Transverse colon (tissue), 4 donors: ENCODE measurements around the gene PI4K2A. TPM values are rescaled to one million over a fixed set of nuclear protein-coding genes. Genes with fewer than 3 reads are reported as not detected.
"Not testable (repeated sequence)": the region's sequence is repeated elsewhere in the genome, so short reads cannot be mapped to it uniquely, and the experiment has no call there.

Experiments
- DNase-seq: peaks from one replicate; pipeline ENCODE4 v3.0.0-alpha.2; 2019
- H3K27ac ChIP-seq, 4 donors: fragments of 200-600 bp; sonication (generic); 2 replicates each; pipeline ENCODE4 v1.5.1; 2016 to 2018; ENCODE audit warnings: inconsistent platforms in 4 of 4
- H3K27me3 ChIP-seq: fragments of 200-600 bp; sonication (generic); 2 replicates; pipeline ENCODE4 v1.5.1; 2017; ENCODE audit warnings: inconsistent platforms
- H3K36me3 ChIP-seq, 4 donors: fragments of 200-600 bp; sonication (generic); 2 replicates each; pipeline ENCODE4 v1.5.1; 2017 to 2019; ENCODE audit warnings: inconsistent platforms in 4 of 4
- H3K4me1 ChIP-seq, 4 donors: fragments of 200-600 bp; sonication (generic); 2 replicates each; pipeline ENCODE4 v1.5.1; 2017 to 2020; ENCODE audit warnings: inconsistent platforms in 4 of 4
- H3K4me3 ChIP-seq, 4 donors: fragments of 200-600 bp; sonication (generic); 1 replicate in 1 of 4; 2 replicates in 3 of 4; pipeline versions ENCODE4 v1.5.1 to v1.6.1; 2017 to 2019; ENCODE audit warnings: inconsistent platforms in 4 of 4
- H3K9me3 ChIP-seq, 2 donors: fragments of 200-600 bp; sonication (generic); 2 replicates each; pipeline ENCODE4 v1.5.1; 2017 to 2019; ENCODE audit warnings: inconsistent platforms in 2 of 2
- CTCF ChIP-seq, 5 experiments: fragments of 200-600 bp in 3 of 5; fragments of 450-650 bp in 2 of 5; sonication (generic) in 3 of 5; IDR thresholded peaks; 1 replicate in 2 of 5; 2 replicates in 3 of 5; pipeline ENCODE4 v1.5.1; 2016 to 2017; ENCODE audit warnings: antibody characterized with exemption in 5 of 5, inconsistent platforms in 3 of 5, mild to moderate bottlenecking in 2 of 5, moderate library complexity in 1 of 5
- EP300 ChIP-seq: sonication (generic); formaldehyde crosslinking; IDR thresholded peaks from one replicate; pipeline ENCODE4 v1.6.1; 2017; ENCODE audit warnings: antibody characterized with exemption, low read depth
- POLR2A ChIP-seq: fragments of 450-650 bp; IDR thresholded peaks from one replicate; pipeline ENCODE4 v1.6.1; 2016; ENCODE audit warnings: antibody characterized with exemption, mild to moderate bottlenecking, moderate library complexity
- POLR2AphosphoS5 ChIP-seq, 3 donors: sonication (generic); formaldehyde crosslinking; IDR thresholded peaks; one replicate each; pipeline ENCODE4 v1.6.1; 2016; ENCODE audit warnings: antibody characterized with exemption in 3 of 3
- WGBS, 2 donors: methylation state at CpG; one replicate each; pipeline ENCODE4 v1.1.5; 2018; ENCODE audit warnings: low coverage in 1 of 2; 5-methylcytosine and 5-hydroxymethylcytosine counted together
- in situ Hi-C, 4 donors: fragments of 200-750 bp; cut with MboI; loops; one replicate each; pipeline versions ENCODE4 v1.15.0 to v1.15.1; 2017; ENCODE audit warnings: low sequenced_read_pairs in 3 of 4, low pct_ligation_motif_present in 1 of 4, low pct_unique_long_range_greater_than_20kb in 1 of 4
- intact Hi-C: fragments of 100-400 bp; cut with DNase I; formaldehyde crosslinking; loops from one replicate; pipeline ENCODE4 v1.15.1; 2023; ENCODE audit warnings: low total_unique reads
- total RNA-seq, 4 donors: library from RNA; depleted of rRNA; stranded (reverse); fragments of >200 nt; gene quantifications; one replicate each; pipeline ENCODE4 v1.1.0, GENCODE V29; 2016

Gene PI4K2A
- total RNA-seq, 4 donors from 2014 or later = 7.6 to 19.1 (median 11.3) TPM

GRCh38 chr10:97683556-97684367 lies 43.3 kb downstream of the PI4K2A start:
- intact Hi-C loops (no loop called here), in situ Hi-C loops (loop anchor here in 1 of 4 donors (10.0 kb wide), 1 partner anchor 51 kb away; the partner anchor contains the start of gene ZFYVE27)
- H3K4me1 ChIP-seq = peaks cover 17 to 71% (median 58%) of the 10 kb centered on the region in 4 donors
- H3K27me3 ChIP-seq = no peaks in the 10 kb centered on the region
- TF ChIP-seq EP300 (no peak), CTCF (IDR thresholded peaks at IDR 0.05) (peak in 1 of 5 experiments; percentile 14), POLR2A (peak; percentile 57), POLR2AphosphoS5 (IDR thresholded peaks at IDR 0.05) (peak in 1 of 3 donors; percentile 71)
- peak overlapping the region in 2 of 4 donors; percentile 51 to 62 for H3K4me3 ChIP-seq
- H3K27ac ChIP-seq = peak overlapping the region; percentile 90 to 93 (median 92)
- H3K36me3 ChIP-seq = no peaks in the 10 kb centered on the region
- H3K9me3 ChIP-seq = no peaks in the 10 kb centered on the region
- WGBS, 2 donors = 22% methylated on average over 9 of the region's 9 CpGs; no CpG with 5 or more reads in 1 of the 2 donors
- peak; percentile 68 for DNase-seq

- Histone ChIP-seq H3K4me1 (peaks cover 17 to 74% (median 58%) of the 10 kb centered on the region in 4 donors), H3K27ac (peak overlapping the region; percentile 90 to 93 (median 92)), H3K4me3 (peak overlapping the region in 2 of 4 donors; percentile 51 to 62)
- intact Hi-C loops, H3K9me3 ChIP-seq, DNase-seq, H3K27me3 ChIP-seq, H3K36me3 ChIP-seq: not testable (repeated sequence)
- in situ Hi-C loops = loop anchor here in 1 of 4 donors (10.0 kb wide), 1 partner anchor 50 kb away; the partner anchor contains the start of gene ZFYVE27
- TF ChIP-seq POLR2AphosphoS5 (IDR thresholded peaks at IDR 0.05) = peak in 1 of 3 donors; percentile 1
- WGBS, 2 donors = 48 to 53% methylated on average over 7 of the region's 7 CpGs
These were observed 43.9 kb downstream of the PI4K2A start for GRCh38 chr10:97684368-97684713.

- in situ Hi-C loops (loop anchor here in 1 of 4 donors (10.0 kb wide), 1 partner anchor 50 kb away; the partner anchor contains the start of gene ZFYVE27), intact Hi-C loops (no loop called here)
- Histone ChIP-seq H3K4me3 (peak overlapping the region; percentile 51 to 65 (median 60)), H3K27me3 (no peaks in the 10 kb centered on the region), H3K27ac (peak overlapping the region; percentile 90 to 93 (median 92)), H3K36me3 (no peaks in the 10 kb centered on the region), H3K4me1 (peaks cover 17 to 74% (median 58%) of the 10 kb centered on the region in 4 donors), H3K9me3 (no peaks in the 10 kb centered on the region)
- TF ChIP-seq POLR2A = no peak
- no peak for TF ChIP-seq POLR2AphosphoS5 (IDR thresholded peaks at IDR 0.05)
- TF ChIP-seq CTCF (IDR thresholded peaks at IDR 0.05) = no peak
- no peak for TF ChIP-seq EP300
- WGBS, 2 donors = 32 to 37% methylated on average over 5 of the region's 5 CpGs
- DNase-seq = no peak
These were observed 44.5 kb downstream of the PI4K2A start for GRCh38 chr10:97684866-97685394.

- in situ Hi-C loops = loop anchor here in 1 of 4 donors (10.0 kb wide), 1 partner anchor 49 kb away; the partner anchor contains the start of gene ZFYVE27
- TF ChIP-seq POLR2AphosphoS5 (IDR thresholded peaks at IDR 0.05) (peak in 1 of 3 donors; percentile 65), CTCF (IDR thresholded peaks at IDR 0.05) (peak; percentile 38 to 79 (median 48)), POLR2A (peak; percentile 49), EP300 (no peak)
- no peaks in the 10 kb centered on the region for H3K9me3 ChIP-seq
- peak overlapping the region; percentile 51 to 65 (median 60) for H3K4me3 ChIP-seq
- H3K27me3 ChIP-seq = no peaks in the 10 kb centered on the region
- 61% methylated on average over 2 of the region's 2 CpGs; no CpG with 5 or more reads in 1 of the 2 donors for WGBS, 2 donors
- peaks cover 17 to 74% (median 58%) of the 10 kb centered on the region in 4 donors for H3K4me1 ChIP-seq
- peak overlapping the region; percentile 90 to 93 (median 92) for H3K27ac ChIP-seq
- no peaks in the 10 kb centered on the region for H3K36me3 ChIP-seq
- DNase-seq = peak; percentile 66
- intact Hi-C loops = no loop called here
These were observed 45.0 kb downstream of the PI4K2A start for GRCh38 chr10:97685395-97685958.
